HCT116 (cell line): ENCODE measurements around the gene ZFP69B.

Source experiments
- CEBPB ChIP-seq: IDR thresholded peaks from 2 replicates; pipeline ENCODE4 v1.6.1; 2012; ENCODE audit warnings: low read depth
- CTCF ChIP-seq, 3 experiments: fragments of 200-600 bp in 1 of 3; sonication (generic) in 1 of 3; IDR thresholded peaks in 2 of 3; conservative IDR thresholded peaks in 1 of 3; 2 replicates each; pipeline ENCODE4 v1.5.1; 2012 to 2017; ENCODE audit warnings: low read depth in 2 of 3, low read length in 2 of 3, antibody characterized with exemption in 1 of 3, borderline replicate concordance in 1 of 3, control low read depth in 1 of 3, mild to moderate bottlenecking in 1 of 3, mixed read lengths in 1 of 3, mixed run types in 1 of 3, moderate library complexity in 1 of 3; ENCODE audit not compliant: insufficient read depth in 1 of 3
- EZH2 ChIP-seq: fragments of 200-600 bp; sonication (generic); IDR thresholded peaks from 2 replicates; pipeline ENCODE4 v1.6.1; 2017; ENCODE audit warnings: antibody characterized with exemption, mixed run types
- EZH2phosphoT487 ChIP-seq: fragments of 200-600 bp; IDR thresholded peaks from 2 replicates; pipeline ENCODE4 v1.6.1; 2018; ENCODE audit warnings: antibody characterized with exemption, borderline replicate concordance
- MAX ChIP-seq: IDR thresholded peaks from 2 replicates; pipeline ENCODE4 v1.6.1; 2012
- POLR2A ChIP-seq: IDR thresholded peaks from 2 replicates; pipeline ENCODE4 v1.7.0; 2011; ENCODE audit warnings: borderline replicate concordance; ENCODE audit not compliant: insufficient read depth, insufficient read length; ENCODE audit errors: extremely low read depth
- POLR2AphosphoS5 ChIP-seq: IDR thresholded peaks from 2 replicates; pipeline ENCODE4 v1.6.1; 2011; ENCODE audit warnings: mild to moderate bottlenecking, low read depth, low read length, moderate library complexity
- RAD21 ChIP-seq: IDR thresholded peaks from 2 replicates; pipeline ENCODE4 v1.6.1; 2012; ENCODE audit warnings: low read depth, mild to moderate bottlenecking
- REST ChIP-seq: IDR thresholded peaks from 2 replicates; pipeline ENCODE4 v1.6.1; 2012; ENCODE audit warnings: low read depth
- SIN3A ChIP-seq: IDR thresholded peaks from 2 replicates; pipeline ENCODE4 v1.6.1; 2012; ENCODE audit warnings: low read depth
- SP1 ChIP-seq: IDR thresholded peaks from 2 replicates; pipeline ENCODE4 v1.6.1; 2012; ENCODE audit warnings: low read depth
- TCF7L2 ChIP-seq: IDR thresholded peaks from 2 replicates; pipeline ENCODE4 v1.7.0; 2011; ENCODE audit warnings: borderline replicate concordance, inconsistent platforms; ENCODE audit not compliant: insufficient read depth, insufficient read length; ENCODE audit errors: extremely low read depth
- YY1 ChIP-seq: IDR thresholded peaks from 2 replicates; pipeline ENCODE4 v1.6.1; 2011; ENCODE audit warnings: low read length, low read depth, moderate library complexity, mild to moderate bottlenecking; ENCODE audit not compliant: insufficient replicate concordance; ENCODE audit errors: extremely low read depth
- ZNF274 ChIP-seq: fragments of 200-500 bp; sonication (Bioruptor generic); IDR thresholded peaks from 2 replicates; pipeline ENCODE4 v1.6.1; 2014; ENCODE audit warnings: mild to moderate bottlenecking, low read depth, low read length, inconsistent platforms

- TF ChIP-seq CTCF (IDR thresholded peaks at IDR 0.05 in 2 of 3, conservative IDR thresholded peaks at IDR 0.05 in 1 of 3; ENCODE audit: borderline replicate concordance in 1 of 3, insufficient read depth in 1 of 3, low read depth in 2 of 3, low read length in 2 of 3): no peak
- no peak for TF ChIP-seq POLR2AphosphoS5
- no peak for TF ChIP-seq EZH2phosphoT487
- no peak for TF ChIP-seq RAD21
- TF ChIP-seq POLR2A: no peak
- TF ChIP-seq EZH2: no peak
- no peak for TF ChIP-seq REST
- no peak for TF ChIP-seq SP1
- TF ChIP-seq ZNF274: no peak
- no peak for TF ChIP-seq SIN3A
- no peak for TF ChIP-seq TCF7L2
- no peak for TF ChIP-seq CEBPB
- no peak for TF ChIP-seq YY1
- TF ChIP-seq MAX: no peak
Observed at GRCh38 chr1:40475268-40475667, 25.0 kb downstream of the ZFP69B start.
